Posterior cingulate gyrus (tissue), 11 donors: ENCODE data around the gene FOXA1.

Source experiments
- DNase-seq, 10 donors: peaks; one replicate each; pipeline versions ENCODE4 v3.0.0 to v3.0.0-alpha.2; 2020 to 2021; ENCODE audit warnings: mixed read lengths in 3 of 10
- intact Hi-C: fragments of 100-400 bp; cut with DNase I; formaldehyde crosslinking; loops from one replicate; pipeline ENCODE4 v1.15.1; 2023

FOXA1 gene

GRCh38 chr14:37603688-37604251, 8.7 kb upstream of the FOXA1 start:
- intact Hi-C loops, result no loop called here
- peak in 1 of 10 donors; percentile 49 for DNase-seq

GRCh38 chr14:37602605-37603453, 7.8 kb upstream of the FOXA1 start:
- intact Hi-C loops, result no loop called here
- DNase-seq, result peak in 1 of 10 donors; percentile 42

- intact Hi-C loops, result no loop called here
- no peak for DNase-seq
These were observed 6.8 kb upstream of the FOXA1 start for GRCh38 chr14:37601865-37602264.

GRCh38 chr14:37600880-37601741, 6.1 kb upstream of the FOXA1 start:
- intact Hi-C loops, result no loop called here
- no peak for DNase-seq

GRCh38 chr14:37599507-37600368, 4.7 kb upstream of the FOXA1 start:
- intact Hi-C loops, result loop anchor here (5.0 to 10.0 kb wide), 2 partner anchors 355 to 1087 kb away; no protein-coding TSS in a partner anchor
- peak in 2 of 10 donors; percentile 60 to 81 for DNase-seq

- DNase-seq, result peak in 1 of 10 donors; percentile 50
- intact Hi-C loops, result loop anchor here (5.0 to 10.0 kb wide), 2 partner anchors 354 to 1087 kb away; no protein-coding TSS in a partner anchor
These were observed 3.9 kb upstream of the FOXA1 start for GRCh38 chr14:37598747-37599506.

GRCh38 chr14:37597914-37598746, 3.1 kb upstream of the FOXA1 start:
- DNase-seq, result peak in 1 of 10 donors; percentile 56
- intact Hi-C loops, result loop anchor here (5.0 to 10.0 kb wide), 2 partner anchors 353 to 1086 kb away; no protein-coding TSS in a partner anchor

- intact Hi-C loops, result loop anchor here (5.0 to 10.0 kb wide), 2 partner anchors 353 to 1085 kb away; no protein-coding TSS in a partner anchor
- DNase-seq, result peak in 1 of 10 donors; percentile 67
These were observed 2.5 kb upstream of the FOXA1 start for GRCh38 chr14:37597538-37597913.

- intact Hi-C loops, result loop anchor here (5.0 to 10.0 kb wide), 2 partner anchors 352 to 1085 kb away; no protein-coding TSS in a partner anchor
- no peak for DNase-seq
These were observed 1.9 kb upstream of the FOXA1 start for GRCh38 chr14:37596790-37597472.

- DNase-seq, result peak in 2 of 10 donors; percentile 64 to 78
- intact Hi-C loops, result loop anchor here (5.0 to 10.0 kb wide), 2 partner anchors 351 to 1084 kb away; no protein-coding TSS in a partner anchor
These were observed 966 bp upstream of the FOXA1 start for GRCh38 chr14:37595809-37596621.

- peak in 1 of 10 donors; percentile 23 for DNase-seq
These were observed 645 bp downstream of the FOXA1 start for GRCh38 chr14:37594238-37594970.

GRCh38 chr14:37593511-37594237, 1.4 kb downstream of the FOXA1 start:
- intact Hi-C loops, result loop anchor here (10.0 kb wide), 1 partner anchor 349 kb away; no protein-coding TSS in a partner anchor
- DNase-seq, result no peak

More at GRCh38 chr14:37594238-37594970, 645 bp downstream of the FOXA1 start:
- intact Hi-C loops, result loop anchor here (10.0 kb wide), 1 partner anchor 350 kb away; no protein-coding TSS in a partner anchor

- peak in 1 of 10 donors; percentile 73 for DNase-seq
- intact Hi-C loops, result loop anchor here (10.0 kb wide), 1 partner anchor 348 kb away; no protein-coding TSS in a partner anchor
These were observed 2.3 kb downstream of the FOXA1 start for GRCh38 chr14:37592482-37593408.
